GM18867 (cell line): ENCODE data around the gene STOM.

ENCODE experiments used
- ATAC-seq: cut with Tn5 transposase; IDR thresholded peaks from one replicate; pipeline ENCODE4 v1.9.1; 2021; ENCODE audit warnings: mild to moderate bottlenecking, moderate library complexity; ENCODE audit not compliant: unreplicated experiment

STOM gene

GRCh38 chr9:121349009-121349408, 21.0 kb downstream of the STOM start:
- ATAC-seq, result no peak

- no peak for ATAC-seq
Measured at GRCh38 chr9:121348221-121348620, 21.8 kb downstream of the STOM start.

GRCh38 chr9:121345070-121345469, 25.0 kb downstream of the STOM start:
- no peak for ATAC-seq

DNA sequence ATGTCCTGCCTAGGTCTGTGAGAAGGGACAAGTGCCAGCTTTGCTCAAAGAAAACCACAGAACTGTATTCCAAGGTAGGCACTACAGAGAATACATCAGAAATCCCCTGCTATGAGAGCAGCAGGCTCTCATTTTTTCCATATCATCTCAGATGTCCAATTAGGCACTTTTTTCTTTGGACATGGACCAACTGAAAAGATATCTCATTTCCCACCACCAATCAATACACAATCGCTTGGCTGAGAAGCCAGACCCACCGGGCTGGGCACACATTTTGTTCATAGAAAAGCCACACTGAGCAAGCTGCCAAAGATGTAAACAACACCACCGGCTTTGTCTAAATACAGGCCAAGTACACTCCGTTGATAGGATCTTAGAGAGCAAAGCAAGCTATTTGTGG, 25.9 kb downstream of the STOM start:
- ATAC-seq, result no peak

- ATAC-seq, result peak; percentile 88
Measured at GRCh38 chr9:121340676-121341392, 29.2 kb downstream of the STOM start.

- no peak for ATAC-seq
Measured at GRCh38 chr9:121339437-121339836, 30.6 kb downstream of the STOM start.

GRCh38 chr9:121336665-121337064, 33.4 kb downstream of the STOM start:
- ATAC-seq, result no peak

- ATAC-seq, result no peak
Measured at GRCh38 chr9:121333950-121334773, 35.9 kb downstream of the STOM start.

GRCh38 chr9:121331992-121332685, 37.9 kb downstream of the STOM start:
- ATAC-seq, result no peak

- no peak for ATAC-seq
Measured at GRCh38 chr9:121331549-121331948, 38.5 kb downstream of the STOM start.

DNA sequence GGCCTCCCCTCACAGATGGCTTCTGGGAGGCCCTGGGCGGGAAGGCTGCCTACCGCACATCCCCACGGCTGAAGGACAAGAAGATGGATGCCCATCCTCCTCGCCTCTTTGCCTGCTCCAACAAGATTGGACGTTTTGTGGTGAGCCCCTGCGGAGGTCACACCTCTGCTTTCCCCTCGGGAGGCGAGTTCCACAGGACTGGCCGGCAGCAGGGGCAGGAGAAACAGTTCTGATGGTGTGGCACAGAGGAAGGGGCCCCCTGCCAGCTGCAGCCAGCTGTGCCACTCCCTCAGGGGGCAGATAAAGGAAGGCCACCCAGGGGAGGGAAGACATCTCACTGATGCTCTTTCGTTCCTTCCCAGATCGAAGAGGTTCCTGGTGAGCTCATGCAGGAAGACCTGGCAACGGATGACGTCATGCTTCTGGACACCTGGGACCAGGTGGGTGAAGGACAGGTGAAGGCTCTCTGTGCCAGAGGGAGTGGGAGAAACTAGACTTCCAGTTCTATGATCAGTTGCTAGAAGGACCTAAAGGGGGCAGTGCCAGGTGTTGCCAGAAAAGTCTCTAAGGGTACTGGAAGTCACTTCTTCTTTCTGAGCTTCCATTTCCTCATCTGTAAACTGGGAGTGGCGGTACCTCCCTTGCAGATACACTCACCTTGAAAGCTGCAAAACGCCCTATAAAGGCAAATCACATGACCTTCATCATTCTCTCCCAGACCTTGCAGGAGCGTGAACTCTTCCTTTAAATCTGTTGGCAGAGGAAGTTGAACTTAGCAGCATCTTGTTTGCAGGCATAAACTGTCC, 41.0 kb downstream of the STOM start:
- ATAC-seq, result no peak

- no peak for ATAC-seq
Measured at GRCh38 chr9:121328476-121328875, 41.6 kb downstream of the STOM start.

- ATAC-seq, result no peak
Measured at GRCh38 chr9:121326901-121327613, 43.0 kb downstream of the STOM start.

- ATAC-seq, result no peak
Measured at GRCh38 chr9:121326130-121326838, 43.8 kb downstream of the STOM start.

- no peak for ATAC-seq
Measured at GRCh38 chr9:121325387-121325786, 44.7 kb downstream of the STOM start.

- ATAC-seq, result no peak
Measured at GRCh38 chr9:121324755-121325154, 45.3 kb downstream of the STOM start.

GRCh38 chr9:121324316-121324715, 45.7 kb downstream of the STOM start:
- no peak for ATAC-seq

- no peak for ATAC-seq
Measured at GRCh38 chr9:121323449-121324151, 46.5 kb downstream of the STOM start.
